ENCODE data around the gene ZNF804B. TPM values are rescaled to one million over a fixed set of nuclear protein-coding genes. Genes with fewer than 3 reads are reported as not detected.

The ZNF804B gene
- total RNA-seq, 1 donor from 2014 or later: 0.07 TPM

DNA sequence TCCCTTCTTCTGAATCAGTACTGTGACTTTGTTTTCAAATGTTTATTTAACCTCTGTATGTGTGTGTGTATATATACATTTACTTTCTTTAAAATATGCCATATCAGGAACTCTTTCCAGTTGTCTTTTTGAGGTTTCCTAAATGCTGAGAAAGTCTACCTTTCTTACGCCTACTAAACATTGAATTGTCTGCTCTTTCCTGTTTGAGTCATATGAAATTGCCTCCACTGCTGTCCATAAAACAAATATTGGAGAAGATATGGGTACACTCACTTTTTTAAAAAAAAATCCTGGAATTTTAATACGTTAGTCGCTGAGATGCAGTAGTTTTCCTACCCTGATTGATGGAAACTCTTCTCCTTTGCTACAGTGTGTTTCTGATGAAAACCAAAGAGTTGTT is 334.8 kb downstream of the ZNF804B start:
- Mint-ChIP-seq H3K9me3 (no peaks in the 10 kb centered on the region), H3K27me3 (peaks cover under 1% of the 10 kb centered on the region), H3K4me1 (ENCODE audit: unreplicated experiment) (no peaks in the 10 kb centered on the region), H3K27ac (no peak overlapping the region), H3K4me3 (no peak overlapping the region), H3K36me3 (no peaks in the 10 kb centered on the region)
- TF ChIP-seq, protein P1, sequence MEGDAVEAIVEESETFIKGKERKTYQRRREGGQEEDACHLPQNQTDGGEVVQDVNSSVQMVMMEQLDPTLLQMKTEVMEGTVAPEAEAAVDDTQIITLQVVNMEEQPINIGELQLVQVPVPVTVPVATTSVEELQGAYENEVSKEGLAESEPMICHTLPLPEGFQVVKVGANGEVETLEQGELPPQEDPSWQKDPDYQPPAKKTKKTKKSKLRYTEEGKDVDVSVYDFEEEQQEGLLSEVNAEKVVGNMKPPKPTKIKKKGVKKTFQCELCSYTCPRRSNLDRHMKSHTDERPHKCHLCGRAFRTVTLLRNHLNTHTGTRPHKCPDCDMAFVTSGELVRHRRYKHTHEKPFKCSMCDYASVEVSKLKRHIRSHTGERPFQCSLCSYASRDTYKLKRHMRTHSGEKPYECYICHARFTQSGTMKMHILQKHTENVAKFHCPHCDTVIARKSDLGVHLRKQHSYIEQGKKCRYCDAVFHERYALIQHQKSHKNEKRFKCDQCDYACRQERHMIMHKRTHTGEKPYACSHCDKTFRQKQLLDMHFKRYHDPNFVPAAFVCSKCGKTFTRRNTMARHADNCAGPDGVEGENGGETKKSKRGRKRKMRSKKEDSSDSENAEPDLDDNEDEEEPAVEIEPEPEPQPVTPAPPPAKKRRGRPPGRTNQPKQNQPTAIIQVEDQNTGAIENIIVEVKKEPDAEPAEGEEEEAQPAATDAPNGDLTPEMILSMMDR (conservative IDR thresholded peaks at IDR 0.05): no peak
- DNase-seq (ENCODE audit: extremely low spot score, unreplicated experiment): no peak

DNA sequence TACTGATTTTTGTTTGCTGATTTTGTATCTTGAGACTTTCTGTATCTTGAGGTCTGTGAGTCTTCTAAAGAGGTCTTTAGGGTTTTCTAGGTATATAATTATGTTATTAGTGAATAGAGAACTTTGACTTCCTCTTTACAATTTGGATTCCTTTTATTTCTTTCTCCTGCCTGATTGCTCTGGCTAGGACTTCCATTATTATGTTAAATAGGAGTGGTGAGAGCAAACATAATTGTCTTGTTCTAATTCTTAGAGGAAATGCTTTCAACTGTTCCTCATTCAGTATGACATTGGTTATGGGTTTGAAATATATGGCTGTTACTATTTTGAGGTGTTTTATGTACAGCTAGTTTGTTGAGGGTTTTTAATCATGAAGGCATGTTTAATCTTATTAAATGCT is 344.1 kb downstream of the ZNF804B start:
- Mint-ChIP-seq H3K27me3 (peaks cover 4% of the 10 kb centered on the region), H3K27ac (no peak overlapping the region), H3K4me3 (no peak overlapping the region), H3K36me3 (no peaks in the 10 kb centered on the region), H3K9me3 (no peaks in the 10 kb centered on the region), H3K4me1 (ENCODE audit: unreplicated experiment) (no peaks in the 10 kb centered on the region)
- TF ChIP-seq, protein P1 (conservative IDR thresholded peaks at IDR 0.05): no peak
- no peak for DNase-seq (ENCODE audit: extremely low spot score, unreplicated experiment)

DNA sequence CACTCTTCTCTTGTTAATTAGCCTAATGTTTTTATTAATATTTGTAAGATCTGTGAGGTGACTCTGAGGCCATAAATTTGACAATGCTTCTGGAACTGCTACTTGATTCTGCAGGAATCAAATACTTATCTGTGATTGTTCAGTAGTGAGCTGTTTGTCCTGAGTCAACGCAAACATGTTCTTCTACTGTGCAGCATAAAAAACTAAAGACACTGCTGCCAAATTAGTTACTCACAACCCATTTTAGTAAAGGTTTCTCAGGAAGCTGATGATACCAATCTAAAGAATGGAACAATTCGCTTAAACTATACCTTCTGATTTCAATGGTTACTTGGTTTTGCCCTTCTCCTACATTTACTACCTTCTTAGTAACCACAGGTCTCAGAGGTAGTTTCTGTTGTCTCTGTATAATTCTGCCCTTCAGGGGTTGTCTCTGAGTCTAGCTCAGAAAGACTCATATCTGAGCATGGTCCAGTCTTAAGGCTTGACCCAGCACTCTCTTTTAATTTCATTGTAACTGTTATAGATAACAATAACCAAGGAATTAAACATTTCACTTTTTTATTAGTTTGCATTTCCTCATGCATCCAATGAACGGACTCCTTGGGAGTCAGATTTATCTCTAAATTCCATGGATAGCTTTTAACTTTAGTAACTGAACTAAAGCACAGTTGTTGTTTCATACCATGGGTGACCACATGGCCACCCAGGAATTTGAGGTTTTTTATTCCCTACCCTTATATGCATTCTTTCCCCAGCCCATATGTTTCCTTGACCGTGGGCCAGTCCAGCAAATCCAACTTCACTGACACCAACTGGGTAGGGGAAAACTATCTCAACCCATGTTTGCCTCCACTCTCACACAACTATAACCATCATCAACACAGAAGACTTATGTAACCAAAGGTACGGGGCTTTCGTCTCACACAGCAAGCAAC is 345.5 kb downstream of the ZNF804B start:
- no peaks in the 10 kb centered on the region for H3K9me3 Mint-ChIP-seq
- no peaks in the 10 kb centered on the region for H3K36me3 Mint-ChIP-seq
- H3K4me3 Mint-ChIP-seq: no peak overlapping the region
- no peaks in the 10 kb centered on the region for H3K27me3 Mint-ChIP-seq
- no peak for DNase-seq (ENCODE audit: extremely low spot score, unreplicated experiment)
- TF ChIP-seq, protein P1 (conservative IDR thresholded peaks at IDR 0.05): no peak
- H3K27ac Mint-ChIP-seq: no peak overlapping the region
- no peaks in the 10 kb centered on the region for H3K4me1 Mint-ChIP-seq (ENCODE audit: unreplicated experiment)

DNA sequence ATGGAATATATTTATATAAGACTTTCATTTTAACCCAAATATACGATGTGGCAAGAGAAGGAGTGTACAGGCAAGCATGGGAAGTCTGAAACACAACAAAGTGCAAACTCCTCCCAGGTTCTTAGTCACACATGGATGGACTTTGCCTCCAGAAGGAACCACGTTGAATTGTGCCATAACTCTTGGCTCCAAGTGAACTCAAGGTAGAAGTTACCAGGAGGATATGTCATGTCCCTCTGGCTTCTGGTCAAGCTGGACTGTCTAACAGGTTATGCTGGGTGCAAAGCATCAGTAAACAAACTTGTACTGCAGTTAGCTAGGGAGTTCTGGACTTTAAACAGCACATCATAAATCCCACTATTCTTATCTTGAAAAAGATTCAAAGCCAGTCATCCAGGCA is 364.4 kb downstream of the ZNF804B start:
- Mint-ChIP-seq H3K27me3 (no peaks in the 10 kb centered on the region), H3K4me1 (ENCODE audit: unreplicated experiment) (no peaks in the 10 kb centered on the region), H3K9me3 (no peaks in the 10 kb centered on the region), H3K36me3 (no peaks in the 10 kb centered on the region), H3K27ac (no peak overlapping the region), H3K4me3 (no peak overlapping the region)
- DNase-seq (ENCODE audit: extremely low spot score, unreplicated experiment): no peak
- TF ChIP-seq, protein P1 (conservative IDR thresholded peaks at IDR 0.05): no peak

DNA sequence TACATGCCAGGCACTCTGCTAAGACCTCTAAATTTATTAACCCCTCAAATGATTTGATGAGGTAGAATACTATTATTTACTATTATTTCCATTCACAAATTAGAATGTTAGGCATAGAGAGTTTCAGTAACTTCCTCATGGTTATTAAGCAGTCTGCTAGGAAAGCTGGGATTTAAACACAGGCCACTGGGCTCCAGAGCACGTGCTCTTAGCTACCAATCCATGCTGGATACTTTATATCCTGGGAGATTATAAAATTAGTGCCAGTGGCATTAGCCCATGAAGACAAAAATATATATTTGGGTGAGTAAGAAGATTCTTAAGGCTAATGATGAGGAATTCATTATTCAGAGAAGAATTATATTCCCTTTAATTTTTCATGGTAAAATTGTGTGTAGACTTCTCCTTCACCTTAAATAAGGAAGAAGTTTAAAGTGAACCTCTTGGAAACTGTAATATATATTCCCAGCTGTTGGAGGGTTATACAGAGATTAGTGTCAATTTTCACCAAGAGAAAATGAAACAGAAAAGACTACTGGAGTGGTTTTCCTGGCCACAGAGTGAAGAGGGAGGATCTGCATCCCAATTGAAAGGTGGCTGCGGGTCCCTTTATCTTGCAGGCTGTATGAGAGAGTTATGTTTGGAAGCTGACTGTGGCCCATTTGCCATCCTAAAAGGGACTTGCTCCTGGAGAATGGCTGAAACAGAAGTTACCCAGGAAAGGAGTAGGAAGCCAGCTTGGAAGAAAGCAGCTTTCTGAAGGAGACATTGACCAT is 370.3 kb downstream of the ZNF804B start:
- Mint-ChIP-seq H3K4me1 (ENCODE audit: unreplicated experiment) (no peaks in the 10 kb centered on the region), H3K36me3 (no peaks in the 10 kb centered on the region), H3K27me3 (no peaks in the 10 kb centered on the region), H3K9me3 (no peaks in the 10 kb centered on the region), H3K27ac (no peak overlapping the region), H3K4me3 (no peak overlapping the region)
- TF ChIP-seq, protein P1 (conservative IDR thresholded peaks at IDR 0.05): no peak
- DNase-seq (ENCODE audit: extremely low spot score, unreplicated experiment): no peak
